GM19193 (cell line): ENCODE measurements around the gene TCEA2.

Experiments used
- POLR2A ChIP-seq: IDR thresholded peaks from 4 replicates; pipeline ENCODE4 v1.6.1; 2011; ENCODE audit not compliant: insufficient read depth, insufficient read length; ENCODE audit errors: extremely low read depth

Gene TCEA2

GRCh38 chr20:64051561-64052325 lies 11.3 kb upstream of the TCEA2 start:
- no peak for TF ChIP-seq POLR2A

GRCh38 chr20:64052326-64052722 lies 10.7 kb upstream of the TCEA2 start:
- TF ChIP-seq POLR2A: no peak

GRCh38 chr20:64052987-64053840 lies 9.8 kb upstream of the TCEA2 start:
- no peak for TF ChIP-seq POLR2A

- TF ChIP-seq POLR2A: no peak
These were observed 8.9 kb upstream of the TCEA2 start for GRCh38 chr20:64053841-64054661.

- no peak for TF ChIP-seq POLR2A
These were observed 7.6 kb upstream of the TCEA2 start for GRCh38 chr20:64055396-64055892.

GRCh38 chr20:64055893-64056638 lies 6.9 kb upstream of the TCEA2 start:
- no peak for TF ChIP-seq POLR2A

- no peak for TF ChIP-seq POLR2A
These were observed 6.4 kb upstream of the TCEA2 start for GRCh38 chr20:64056639-64056888.

- TF ChIP-seq POLR2A: no peak
These were observed 5.9 kb upstream of the TCEA2 start for GRCh38 chr20:64056889-64057627.

GRCh38 chr20:64057628-64058498 lies 5.1 kb upstream of the TCEA2 start:
- TF ChIP-seq POLR2A: peak; percentile 1

GRCh38 chr20:64058536-64058935 lies 4.5 kb upstream of the TCEA2 start:
- no peak for TF ChIP-seq POLR2A

- TF ChIP-seq POLR2A: no peak
These were observed 762 bp upstream of the TCEA2 start for GRCh38 chr20:64062276-64062595.

GRCh38 chr20:64063389-64064144 lies 569 bp downstream of the TCEA2 start:
- TF ChIP-seq POLR2A: no peak
